ENCODE results near the gene MSANTD1.

DNA sequence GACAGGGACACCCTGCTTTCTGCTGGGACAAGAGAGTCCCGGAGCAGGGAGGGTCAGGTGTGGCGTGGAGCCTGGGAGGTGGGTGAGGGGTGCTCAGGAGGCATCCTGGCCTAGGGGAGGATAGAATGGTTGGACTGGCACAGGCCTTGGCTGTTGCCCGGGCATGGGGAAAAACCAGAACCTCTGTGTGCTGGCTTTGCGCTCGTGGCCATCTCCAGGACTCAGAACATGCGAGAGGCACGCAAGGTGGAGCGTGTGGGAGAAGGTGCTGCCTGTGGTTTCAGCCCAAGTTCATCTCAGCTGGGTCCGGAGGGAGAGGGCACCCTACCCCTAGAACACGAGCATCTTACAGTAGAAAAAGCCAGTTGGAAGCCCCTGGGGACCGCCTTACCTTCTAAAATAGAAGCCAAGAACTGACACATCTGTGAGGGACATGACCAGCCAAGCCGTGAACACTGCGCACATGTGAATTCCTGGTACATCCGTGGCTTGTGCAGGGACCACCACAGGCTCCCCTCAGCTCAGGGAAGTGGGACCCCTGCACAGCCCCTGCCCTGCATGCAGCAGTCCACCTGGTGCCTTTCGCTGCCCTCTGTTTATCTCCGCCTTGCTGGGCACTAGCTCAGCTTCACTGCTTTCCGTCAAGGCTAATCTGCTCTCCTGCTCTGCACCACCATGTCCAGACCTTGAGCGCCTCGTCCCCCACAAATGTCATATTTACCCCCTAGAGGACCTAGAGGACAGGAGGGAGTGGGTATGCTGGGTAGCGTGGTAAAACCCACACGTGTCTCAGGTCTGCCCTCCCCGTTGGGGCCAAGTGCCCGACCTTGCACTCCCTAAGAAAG is 13.5 kb downstream of the MSANTD1 start:
- TF ChIP-seq, protein P1, sequence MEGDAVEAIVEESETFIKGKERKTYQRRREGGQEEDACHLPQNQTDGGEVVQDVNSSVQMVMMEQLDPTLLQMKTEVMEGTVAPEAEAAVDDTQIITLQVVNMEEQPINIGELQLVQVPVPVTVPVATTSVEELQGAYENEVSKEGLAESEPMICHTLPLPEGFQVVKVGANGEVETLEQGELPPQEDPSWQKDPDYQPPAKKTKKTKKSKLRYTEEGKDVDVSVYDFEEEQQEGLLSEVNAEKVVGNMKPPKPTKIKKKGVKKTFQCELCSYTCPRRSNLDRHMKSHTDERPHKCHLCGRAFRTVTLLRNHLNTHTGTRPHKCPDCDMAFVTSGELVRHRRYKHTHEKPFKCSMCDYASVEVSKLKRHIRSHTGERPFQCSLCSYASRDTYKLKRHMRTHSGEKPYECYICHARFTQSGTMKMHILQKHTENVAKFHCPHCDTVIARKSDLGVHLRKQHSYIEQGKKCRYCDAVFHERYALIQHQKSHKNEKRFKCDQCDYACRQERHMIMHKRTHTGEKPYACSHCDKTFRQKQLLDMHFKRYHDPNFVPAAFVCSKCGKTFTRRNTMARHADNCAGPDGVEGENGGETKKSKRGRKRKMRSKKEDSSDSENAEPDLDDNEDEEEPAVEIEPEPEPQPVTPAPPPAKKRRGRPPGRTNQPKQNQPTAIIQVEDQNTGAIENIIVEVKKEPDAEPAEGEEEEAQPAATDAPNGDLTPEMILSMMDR (IDR thresholded peaks at IDR 0.05; ENCODE audit: control extremely low read depth in 1 of 3, insufficient read depth in 1 of 3, low read depth in 1 of 3, low read length in 3 of 3), result no peak
- TF ChIP-seq POLR2AphosphoS5 (IDR thresholded peaks at IDR 0.05; ENCODE audit: low read depth, low read length), result no peak

All from H1 (cell line).